HL-60 (cell line): ENCODE results near the gene EBF3.
A peak's percentile ranks its signal among the peaks of the same experiment; 100 is the strongest.

Experiments
- DNase-seq, 2 experiments: peaks; one replicate each; pipeline ENCODE4 v3.0.0-alpha.2; 2010 to 2020; ENCODE audit warnings: low read depth in 1 of 2, low spot score in 1 of 2
- H3K27ac ChIP-seq: fragments of 250-450 bp; sonication (Bioruptor Pico); replicated peaks from 2 replicates; pipeline ENCODE4 v1.5.1; 2020; ENCODE audit warnings: mild to moderate bottlenecking, moderate library complexity
- H3K27me3 ChIP-seq: fragments of 250-450 bp; sonication (Bioruptor Pico); 2 replicates; pipeline ENCODE4 v1.5.1; 2021; ENCODE audit warnings: mild to moderate bottlenecking, moderate library complexity; ENCODE audit not compliant: insufficient read depth, poor library complexity, severe bottlenecking
- H3K4me3 ChIP-seq: replicated peaks from 2 replicates; pipeline ENCODE4 v1.5.1; 2011; ENCODE audit warnings: mild to moderate bottlenecking, control low read depth, low read length; ENCODE audit not compliant: insufficient read depth
- CTCF ChIP-seq: IDR thresholded peaks from one replicate; pipeline ENCODE4 v1.5.1; 2011; ENCODE audit warnings: low read length, control low read depth, inconsistent platforms; ENCODE audit not compliant: insufficient read depth
- GABPA ChIP-seq: IDR thresholded peaks from 2 replicates; pipeline ENCODE4 v1.6.1; 2012; ENCODE audit warnings: low read depth
- POLR2AphosphoS5 ChIP-seq: IDR thresholded peaks from 2 replicates; pipeline ENCODE4 v1.6.1; 2012; ENCODE audit warnings: low read depth
- REST ChIP-seq: IDR thresholded peaks from 2 replicates; pipeline ENCODE4 v1.6.1; 2012; ENCODE audit warnings: low read depth; ENCODE audit not compliant: insufficient replicate concordance
- SPI1 ChIP-seq: IDR thresholded peaks from 2 replicates; pipeline ENCODE4 v1.6.1; 2012; ENCODE audit warnings: low read depth, mild to moderate bottlenecking, borderline replicate concordance

The EBF3 gene

GRCh38 chr10:129875993-129876726 lies 87.9 kb downstream of the EBF3 start:
- Histone ChIP-seq H3K27ac (no peak overlapping the region), H3K27me3 (no peaks in the 10 kb centered on the region), H3K4me3 (no peak overlapping the region)
- DNase-seq, result no peak
- TF ChIP-seq REST (no peak), GABPA (no peak), POLR2AphosphoS5 (no peak), CTCF (no peak), SPI1 (no peak)

- Histone ChIP-seq H3K4me3 (no peak overlapping the region), H3K27ac (no peak overlapping the region; the same call in 1 of the 2 replicates), H3K27me3 (no peaks in the 10 kb centered on the region)
- TF ChIP-seq REST, result no peak
- no peak for TF ChIP-seq CTCF
- no peak for TF ChIP-seq SPI1
- TF ChIP-seq POLR2AphosphoS5, result no peak
- no peak for TF ChIP-seq GABPA
- DNase-seq, result no peak
Observed at GRCh38 chr10:129873351-129873750, 90.7 kb downstream of the EBF3 start.

GRCh38 chr10:129871966-129872365 lies 92.1 kb downstream of the EBF3 start:
- TF ChIP-seq REST (no peak), SPI1 (no peak), GABPA (no peak), POLR2AphosphoS5 (no peak), CTCF (no peak)
- peak overlapping the region; percentile 82 for H3K27ac ChIP-seq
- no peaks in the 10 kb centered on the region for H3K27me3 ChIP-seq
- DNase-seq, result no peak
- H3K4me3 ChIP-seq, result no peak overlapping the region
